ENCODE measurements around the gene TGFBR3.

TGFBR3 gene

DNA sequence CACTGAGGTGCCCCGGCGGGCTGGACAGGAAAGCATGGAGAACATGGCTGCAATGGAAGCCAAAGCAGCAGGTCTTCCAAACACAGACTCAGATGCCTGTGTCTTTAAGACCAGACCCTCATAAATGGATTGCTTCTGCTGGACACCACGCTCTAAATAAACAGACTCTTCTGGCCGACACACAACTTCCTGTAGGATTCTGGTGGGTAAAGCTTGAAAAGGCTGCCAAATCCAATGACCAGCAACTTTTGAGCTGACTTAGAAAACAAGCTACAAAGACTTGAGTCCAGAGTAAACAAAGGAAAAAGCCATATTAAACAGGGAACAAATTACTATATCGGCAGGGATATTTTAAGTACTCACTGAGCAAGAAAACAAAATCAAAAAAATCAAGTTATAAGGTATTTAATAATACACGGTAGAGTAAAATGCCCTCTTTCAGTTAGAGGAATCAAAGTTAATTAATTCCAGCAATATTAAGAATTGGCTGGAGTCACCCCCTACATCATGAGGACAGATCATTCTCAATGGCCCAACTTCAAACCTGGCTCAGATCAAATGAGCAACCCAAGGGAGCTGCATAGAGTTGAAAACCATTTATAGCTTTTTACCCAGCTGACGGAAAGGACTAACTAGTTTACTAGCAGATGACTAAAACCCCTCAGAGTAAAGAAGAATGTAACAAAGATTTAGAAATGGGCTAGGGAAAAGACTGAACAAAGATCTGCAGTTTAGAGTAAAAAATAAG, 102.4 kb downstream of the TGFBR3 start:
- no peak for DNase-seq (ENCODE audit: low read depth in 2 of 3, low spot score in 2 of 3)

DNA sequence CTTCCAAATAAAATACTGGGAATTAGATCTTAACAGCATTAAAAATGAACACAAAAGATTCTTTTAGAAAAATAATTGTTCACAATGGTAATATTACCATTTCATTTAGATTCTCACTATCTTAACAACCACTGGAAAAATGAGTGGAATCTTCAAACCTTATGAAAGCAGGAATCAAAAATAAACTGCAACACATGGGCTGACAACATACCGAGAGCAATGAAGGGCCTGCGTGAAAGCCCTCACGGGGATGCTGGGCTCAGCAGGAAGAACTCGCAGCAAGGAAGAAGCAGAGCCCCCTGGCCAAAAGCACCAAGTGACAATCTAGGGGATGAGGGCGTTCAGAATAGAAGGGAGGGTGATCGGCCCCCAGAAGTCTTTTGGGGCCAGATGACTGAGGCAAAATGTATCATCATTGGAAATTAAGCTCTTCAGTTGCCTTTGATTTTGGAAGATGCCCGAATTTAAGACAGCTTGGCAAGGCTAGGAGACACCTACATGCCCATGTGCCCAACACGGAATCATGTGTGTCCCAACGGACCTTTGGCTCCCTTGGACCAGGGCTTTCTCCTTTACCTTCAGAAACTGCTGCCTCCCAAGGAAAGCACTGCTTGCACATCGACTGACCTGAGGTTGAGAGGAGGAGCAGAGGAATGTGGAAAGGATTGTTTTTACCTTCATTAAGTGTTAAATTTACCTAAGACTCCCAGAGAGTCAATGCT, 103.9 kb downstream of the TGFBR3 start:
- DNase-seq (ENCODE audit: low read depth in 2 of 3, low spot score in 2 of 3) = no peak

DNA sequence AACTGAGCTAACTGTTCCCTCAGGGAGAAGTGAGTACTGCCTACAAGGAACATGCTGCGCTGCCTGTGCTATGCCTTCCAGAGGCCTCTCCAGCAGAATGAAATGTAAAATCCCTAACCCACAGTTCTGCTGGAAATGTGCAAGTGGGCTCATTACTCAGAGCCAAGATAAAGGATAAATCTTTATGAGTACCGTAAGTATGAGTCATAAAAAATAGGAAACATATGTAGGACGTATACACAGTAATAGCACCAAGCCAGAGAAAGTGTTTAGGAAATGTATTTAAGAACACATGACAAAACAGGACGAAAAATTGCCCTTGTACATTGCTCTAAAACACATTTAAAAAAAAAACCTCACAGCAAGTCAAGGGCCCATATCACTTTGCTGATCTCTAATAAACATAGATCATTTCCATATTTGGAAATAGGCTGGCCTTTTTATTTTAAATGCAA, 104.6 kb downstream of the TGFBR3 start:
- DNase-seq (ENCODE audit: low read depth in 2 of 3, low spot score in 2 of 3) = no peak

DNA sequence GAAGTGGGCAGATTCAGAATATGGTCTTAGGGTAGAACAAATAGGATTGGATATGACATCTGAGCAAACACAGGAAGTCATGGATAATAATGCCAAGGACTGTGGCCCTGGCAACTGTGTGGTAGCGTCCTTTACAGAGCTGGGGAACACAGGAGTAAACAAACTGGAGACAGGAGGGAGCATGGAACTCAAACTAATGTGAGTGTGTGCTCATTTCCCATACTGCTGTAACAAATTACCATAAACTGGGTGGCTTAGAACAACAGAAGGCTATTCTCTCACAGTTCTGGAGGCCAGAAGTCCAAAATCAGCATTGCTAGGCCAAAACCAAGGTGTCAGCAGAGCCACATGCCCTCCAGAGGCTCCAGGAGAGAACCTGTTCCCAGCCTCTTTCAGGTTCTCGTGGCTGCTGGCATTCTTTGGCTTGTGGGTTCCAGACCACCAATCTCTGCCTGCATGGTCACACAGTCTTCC, 106.4 kb downstream of the TGFBR3 start:
- no peak for DNase-seq (ENCODE audit: low read depth in 2 of 3, low spot score in 2 of 3)

DNA sequence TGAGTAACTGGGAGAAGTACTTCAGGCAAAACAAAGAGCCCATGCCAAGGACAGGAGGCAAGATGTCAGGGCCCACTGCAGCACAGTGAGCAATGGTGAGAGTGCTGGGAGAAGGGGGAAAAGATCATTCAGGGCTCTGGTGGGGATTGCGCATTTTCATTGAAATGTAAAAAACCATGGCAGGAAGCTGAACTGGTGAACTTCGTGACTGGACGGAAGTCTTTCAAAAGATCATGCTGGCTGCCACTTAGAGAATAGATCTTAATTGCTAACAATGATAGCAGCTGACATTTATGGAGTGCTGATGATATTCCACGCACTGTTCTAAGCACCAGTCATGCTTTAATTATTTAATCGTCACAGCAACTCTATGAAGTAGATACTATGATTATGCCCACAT, 107.0 kb downstream of the TGFBR3 start:
- no peak for DNase-seq (ENCODE audit: low read depth in 2 of 3, low spot score in 2 of 3)

DNA sequence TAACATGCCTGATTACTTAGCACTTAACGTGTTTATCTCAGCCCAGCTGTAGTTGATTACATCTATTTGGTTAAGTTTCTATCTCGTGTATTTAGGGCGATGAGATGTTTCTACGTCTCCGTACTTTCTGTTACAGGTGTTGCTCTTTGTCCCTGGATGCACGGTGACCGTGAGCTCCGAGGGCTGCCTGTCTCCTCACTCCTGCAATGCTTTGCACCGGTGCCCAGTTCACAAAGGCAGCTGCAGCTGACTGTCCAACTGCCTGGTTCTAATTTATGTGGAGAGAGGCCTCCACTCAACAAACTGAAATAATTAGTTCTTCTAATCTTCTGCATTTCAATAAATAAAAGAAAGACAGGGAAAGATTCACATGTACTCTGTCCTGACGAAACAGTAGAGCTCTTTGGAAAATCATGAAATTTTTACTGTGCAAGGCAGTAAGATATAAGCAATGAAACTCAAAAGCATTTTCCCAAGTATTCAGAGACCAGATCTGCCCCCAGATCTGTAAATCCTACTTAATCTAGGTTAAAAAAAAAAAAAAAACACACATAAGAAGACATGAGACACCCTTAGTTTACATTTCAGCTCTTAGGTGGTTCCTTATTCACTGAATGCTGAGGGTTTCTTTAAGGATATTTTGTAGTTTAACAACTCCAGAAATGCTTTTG, 108.2 kb downstream of the TGFBR3 start:
- DNase-seq (ENCODE audit: low read depth in 2 of 3, low spot score in 2 of 3) = no peak

DNA sequence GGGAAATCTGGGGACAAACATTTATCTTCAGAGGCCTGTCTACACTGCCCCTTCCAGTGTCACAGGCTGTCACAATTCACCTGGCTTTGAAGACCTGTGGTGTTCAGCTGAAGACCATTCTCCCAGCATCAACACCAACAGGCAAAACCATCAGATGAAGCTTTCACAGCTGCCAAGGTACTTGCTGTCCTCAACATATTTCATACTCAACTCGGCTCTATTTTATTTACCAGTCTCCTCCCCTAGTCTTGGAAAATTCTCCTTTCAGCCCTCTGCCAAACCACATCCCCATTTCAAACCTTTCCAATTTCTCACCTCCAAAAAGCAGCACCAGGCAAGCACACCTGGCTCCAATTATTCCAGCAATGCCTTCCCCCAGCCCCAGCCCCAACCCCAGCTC, 108.8 kb downstream of the TGFBR3 start:
- no peak for DNase-seq (ENCODE audit: low read depth in 2 of 3, low spot score in 2 of 3)

DNA sequence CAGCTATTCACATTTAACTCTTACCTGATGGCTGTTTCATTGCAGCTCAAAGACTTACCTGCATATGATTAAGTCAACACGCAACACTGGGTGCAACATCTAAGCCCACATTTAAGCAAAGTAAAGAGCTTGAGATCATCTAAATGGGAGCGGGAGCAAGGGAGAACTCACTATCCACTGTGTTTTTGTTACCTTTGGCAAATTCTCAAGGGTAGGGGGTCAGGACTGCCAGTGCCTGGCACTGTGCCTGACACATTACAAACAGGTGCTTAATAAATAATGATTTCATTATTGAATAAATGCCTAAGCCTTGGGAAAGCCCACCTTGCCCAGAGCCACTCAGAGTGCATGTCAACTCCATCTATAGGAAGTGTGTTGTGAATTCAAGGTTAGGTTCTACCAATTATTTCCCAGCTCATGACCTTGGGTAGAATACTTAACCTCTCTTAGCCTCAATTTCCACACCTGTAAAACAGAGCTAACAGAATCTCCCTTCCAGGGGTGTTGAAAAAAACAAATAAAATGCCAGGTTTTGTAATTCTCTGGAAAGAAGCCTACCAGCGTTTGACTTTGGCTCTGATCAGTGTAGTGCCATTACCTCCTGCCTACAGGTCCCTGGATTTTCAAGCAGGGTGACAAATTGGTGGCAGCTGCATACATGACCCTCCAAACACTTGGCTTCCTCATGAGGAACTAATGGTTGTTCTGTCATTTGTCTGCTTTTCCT, 109.7 kb downstream of the TGFBR3 start:
- no peak for DNase-seq (ENCODE audit: low read depth in 2 of 3, low spot score in 2 of 3)

DNA sequence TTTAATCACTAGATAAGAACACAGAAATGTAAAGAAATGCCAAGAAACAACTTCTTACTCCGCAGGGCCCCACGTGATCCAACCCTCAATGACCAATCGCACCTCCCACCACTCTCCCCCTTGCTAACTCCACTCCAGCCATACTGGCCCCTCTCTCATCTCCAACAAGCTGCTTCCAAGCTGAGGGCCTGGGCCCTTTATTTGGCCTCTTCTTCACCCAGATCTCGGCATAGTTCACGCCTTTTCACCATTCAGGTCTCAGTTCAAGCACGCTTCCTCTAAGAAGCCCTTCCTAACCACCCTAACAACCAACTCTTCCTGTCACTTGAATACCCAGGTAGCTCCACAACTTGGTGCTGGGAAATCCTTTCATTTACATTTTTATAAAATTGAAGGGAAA, 110.7 kb downstream of the TGFBR3 start:
- DNase-seq (ENCODE audit: low read depth in 2 of 3, low spot score in 2 of 3) = no peak

DNA sequence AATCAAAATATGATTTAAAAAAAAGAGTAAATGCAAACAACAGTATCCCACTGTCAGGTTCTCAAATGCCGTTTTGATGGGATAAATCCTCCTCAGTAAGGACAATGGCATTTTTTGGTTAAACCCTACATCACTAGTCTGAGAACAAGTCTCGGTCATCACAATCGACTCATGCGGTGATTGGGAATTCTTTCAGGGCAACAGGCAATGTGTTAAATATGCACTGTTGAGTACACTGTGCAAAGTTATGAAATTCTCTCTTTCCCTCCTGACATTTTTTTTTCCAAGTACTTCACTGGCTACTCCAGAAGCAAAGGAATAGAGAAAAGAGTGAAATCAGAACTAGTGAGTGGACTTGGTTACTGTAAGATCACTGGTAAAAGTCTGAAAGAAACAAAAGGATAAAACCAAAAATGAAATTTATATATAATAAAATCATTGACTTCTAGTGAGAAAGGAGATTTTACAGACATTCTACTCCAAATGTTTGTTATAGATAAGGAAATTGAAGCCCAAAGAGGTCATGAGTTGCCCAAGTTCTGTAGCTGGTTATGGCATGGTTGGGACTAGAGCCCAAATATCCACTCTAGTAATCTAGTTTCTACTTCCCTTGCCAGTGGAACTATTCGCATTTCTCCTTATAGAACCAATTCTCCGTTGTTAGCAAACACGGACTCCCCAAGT, 111.3 kb downstream of the TGFBR3 start:
- no peak for DNase-seq (ENCODE audit: low read depth in 2 of 3, low spot score in 2 of 3)

DNA sequence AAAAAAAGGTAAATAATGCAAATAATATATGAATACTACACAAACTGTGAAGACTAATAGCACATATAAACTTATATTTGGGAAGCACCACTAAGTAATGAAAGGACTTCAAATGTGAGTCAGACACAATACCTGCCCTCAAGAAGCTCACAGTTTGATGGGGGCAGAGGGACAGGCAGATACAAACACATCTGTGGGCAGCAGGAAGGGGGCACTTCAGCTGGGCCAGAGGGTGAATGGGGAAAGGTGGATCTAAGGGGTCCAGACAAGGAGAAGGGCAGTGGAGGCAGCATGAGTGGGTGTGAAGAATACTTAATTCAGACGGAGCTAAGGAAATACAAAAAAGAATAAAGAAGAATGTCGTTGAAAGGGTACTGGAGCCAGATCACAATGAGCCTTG, 114.2 kb downstream of the TGFBR3 start:
- DNase-seq (ENCODE audit: low read depth in 2 of 3, low spot score in 2 of 3) = no peak

DNA sequence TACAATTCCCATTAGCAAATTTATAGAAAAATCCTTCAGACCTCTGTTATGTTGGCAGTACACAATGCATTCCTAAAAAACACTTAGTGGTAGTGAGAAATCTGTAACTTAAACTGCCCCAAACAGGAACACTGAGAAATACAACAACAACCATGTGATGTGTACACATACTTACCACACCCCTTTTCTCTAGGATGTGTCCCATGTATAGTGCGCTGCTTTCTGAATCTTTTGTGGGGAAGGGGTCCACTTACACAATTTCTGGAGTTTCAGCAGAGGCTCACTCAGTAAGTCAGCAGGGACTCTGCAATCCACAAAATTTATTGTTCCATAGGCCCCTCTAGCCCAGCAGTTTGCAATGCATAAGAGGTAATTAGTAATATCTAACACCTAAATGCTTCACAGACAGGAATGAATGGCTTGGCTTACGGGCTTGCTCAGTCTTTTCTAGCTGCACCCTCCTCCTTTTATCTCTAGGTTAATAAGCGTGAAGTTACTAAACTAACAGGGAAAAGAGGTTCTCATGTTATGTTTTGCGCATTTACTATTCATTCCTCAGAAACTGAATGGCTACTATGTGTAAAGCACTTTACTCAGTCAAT, 115.2 kb downstream of the TGFBR3 start:
- no peak for DNase-seq (ENCODE audit: low read depth in 2 of 3, low spot score in 2 of 3)

DNA sequence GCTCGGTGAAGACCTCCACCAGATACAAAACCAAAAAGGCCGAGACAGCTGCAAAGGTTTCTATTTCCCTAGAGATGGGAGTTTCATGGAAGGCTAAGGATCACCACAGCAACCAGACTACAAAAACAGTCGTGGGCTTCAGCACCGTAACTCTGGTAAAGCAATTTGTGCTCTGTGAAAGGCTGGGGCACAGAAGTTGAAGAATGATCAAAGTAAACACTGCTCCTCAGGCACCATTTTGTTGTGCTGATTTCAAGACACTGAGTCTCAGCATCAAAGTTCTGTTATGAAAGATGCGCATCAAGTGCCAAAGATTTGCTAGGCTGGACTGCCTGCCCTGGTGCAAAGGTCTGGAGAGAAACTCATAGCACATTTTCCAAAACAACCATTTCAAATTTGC, 116.2 kb downstream of the TGFBR3 start:
- no peak for DNase-seq (ENCODE audit: low read depth in 2 of 3, low spot score in 2 of 3)

DNA sequence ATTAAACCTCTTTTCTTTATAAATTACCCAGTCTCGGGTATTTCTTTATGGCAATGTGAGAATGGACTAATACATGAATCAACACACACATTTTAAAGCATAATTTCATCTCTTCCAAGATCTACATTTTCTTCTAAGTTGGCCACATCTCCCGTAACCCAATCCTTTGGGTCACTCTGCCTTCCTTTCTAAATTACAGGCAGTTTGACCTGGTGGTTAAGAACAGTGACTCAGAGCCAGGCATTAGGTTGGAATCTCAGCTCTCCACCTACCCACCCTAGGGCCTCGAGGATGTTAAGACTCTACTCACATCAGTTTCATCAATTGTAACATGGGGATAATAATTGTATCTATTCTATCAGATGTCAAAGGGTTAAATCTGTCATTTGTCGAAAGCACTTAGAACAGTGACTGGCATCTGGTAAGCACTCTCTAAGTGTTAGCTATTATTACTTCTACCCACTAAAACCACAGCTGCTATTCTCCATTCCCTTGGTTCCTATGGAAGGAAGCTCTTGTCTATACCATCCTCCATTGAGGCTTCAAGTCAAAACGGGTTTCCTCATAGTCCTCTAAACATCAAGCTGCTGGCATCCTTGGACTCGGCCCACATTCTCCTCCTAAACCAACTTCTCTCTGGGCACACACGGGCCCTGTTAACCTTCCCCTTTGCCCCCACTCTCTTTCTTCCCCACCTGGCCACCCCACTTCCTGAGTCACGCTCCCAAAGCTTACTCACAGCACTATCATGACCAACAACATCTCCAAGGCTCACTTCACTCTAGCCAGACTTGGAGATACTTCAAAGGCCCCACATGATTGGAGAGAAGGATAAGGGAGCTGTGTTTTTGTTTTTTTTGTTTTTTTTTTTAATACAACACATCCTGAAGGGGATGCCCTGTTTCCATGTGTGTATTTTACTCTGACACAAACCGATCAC, 116.9 kb downstream of the TGFBR3 start:
- no peak for DNase-seq (ENCODE audit: low read depth in 2 of 3, low spot score in 2 of 3)

DNA sequence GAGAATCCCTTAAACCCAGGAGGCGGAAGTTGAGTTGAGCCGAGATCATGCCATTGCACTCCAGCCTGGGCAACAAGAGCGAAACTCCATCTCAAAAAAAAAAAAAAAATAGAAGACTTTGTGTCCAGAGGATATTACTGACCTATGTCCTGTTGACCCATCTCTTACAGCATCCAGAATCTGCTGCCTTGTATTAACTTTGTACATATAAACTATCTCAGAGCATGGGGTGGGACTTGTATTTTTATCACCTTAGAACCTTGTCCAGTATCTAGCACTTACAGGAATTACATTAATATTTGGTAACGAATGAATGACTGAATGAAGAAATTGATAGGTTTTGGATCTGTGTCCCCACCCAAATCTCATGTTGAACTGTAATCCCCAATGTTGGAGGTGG, 117.8 kb downstream of the TGFBR3 start:
- no peak for DNase-seq (ENCODE audit: low read depth in 2 of 3, low spot score in 2 of 3)

DNA sequence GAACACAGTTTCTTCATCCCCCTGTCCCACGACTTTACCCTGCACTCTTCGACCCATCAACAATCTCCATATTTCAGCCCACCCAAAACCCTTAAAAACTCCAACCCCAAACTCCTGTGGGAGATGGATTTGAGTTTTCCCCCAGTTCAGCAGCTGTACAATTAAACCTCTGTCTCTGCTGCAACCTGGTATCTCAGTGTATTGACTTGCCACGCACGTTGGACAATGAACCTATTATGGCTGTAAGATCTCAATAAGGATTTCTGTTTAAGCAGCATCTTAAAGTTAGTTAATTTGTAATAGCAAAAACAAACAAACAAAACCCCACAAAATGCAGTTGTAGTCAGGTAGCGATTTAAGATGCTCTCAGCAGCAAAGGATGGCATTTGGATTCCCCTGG, 119.1 kb downstream of the TGFBR3 start:
- no peak for DNase-seq (ENCODE audit: low read depth in 2 of 3, low spot score in 2 of 3)

DNA sequence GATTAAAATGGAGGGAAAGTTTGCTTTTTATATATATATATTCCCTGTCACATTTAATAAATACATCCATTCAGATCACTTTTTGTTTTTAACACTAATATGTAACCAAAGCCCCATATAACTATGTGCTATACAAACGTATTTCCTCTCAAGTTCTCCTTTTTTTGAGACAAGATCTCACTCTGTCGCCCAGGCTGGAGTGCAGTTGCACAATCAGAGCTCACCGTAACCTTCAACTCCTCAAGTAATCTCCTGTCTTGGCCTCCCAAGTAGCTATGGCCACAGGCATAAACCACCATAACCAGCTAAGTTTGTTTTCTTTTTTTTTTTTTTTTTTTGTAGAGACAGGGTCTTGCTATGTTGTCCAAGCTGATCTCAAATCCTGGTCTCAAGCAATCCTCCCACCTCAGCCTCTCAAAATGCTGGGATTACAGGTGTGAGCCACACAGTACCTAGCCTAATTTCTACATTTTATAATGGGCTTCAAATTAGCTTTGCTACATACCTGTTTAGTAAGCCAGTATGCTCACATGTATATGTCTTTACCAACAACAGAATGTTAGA, 120.0 kb downstream of the TGFBR3 start:
- DNase-seq (ENCODE audit: low read depth in 2 of 3, low spot score in 2 of 3) = no peak

DNA sequence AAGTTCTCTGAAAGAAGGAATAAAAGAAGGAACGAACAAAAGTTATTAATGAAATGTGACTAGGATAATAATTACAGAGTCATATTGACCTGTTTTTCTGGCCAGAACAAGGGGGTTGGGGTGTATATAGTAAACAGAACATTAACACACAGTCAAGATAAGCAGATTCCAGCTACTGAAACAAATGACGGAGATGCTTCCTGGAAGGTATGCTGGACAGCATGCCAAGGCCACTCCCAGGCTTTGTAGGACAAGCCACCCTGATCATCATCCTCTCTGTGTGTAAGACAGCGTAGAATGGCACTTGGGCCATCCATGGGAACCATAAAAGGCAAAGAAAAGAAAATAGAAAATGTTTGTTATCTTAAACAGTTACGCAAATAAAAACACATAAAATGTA, 120.7 kb downstream of the TGFBR3 start:
- DNase-seq (ENCODE audit: low read depth in 2 of 3, low spot score in 2 of 3) = no peak
